ENCODE data around the gene URB2. TPM values are rescaled to one million over a fixed set of nuclear protein-coding genes. Genes with fewer than 3 reads are reported as not detected.

Gene URB2
- total RNA-seq, 4 donors from 2014 or later: 6.0 to 12.1 (median 9.2) TPM

- TF ChIP-seq POLR2A (IDR thresholded peaks at IDR 0.05): no peak
- no peak for TF ChIP-seq POLR2AphosphoS5 (IDR thresholded peaks at IDR 0.05)
- TF ChIP-seq EP300 (IDR thresholded peaks at IDR 0.05): no peak
- no peak for TF ChIP-seq CTCF (IDR thresholded peaks at IDR 0.05)
- Histone ChIP-seq H3K36me3 (peaks cover 7 to 42% of the 10 kb centered on the region in 2 donors), H3K4me3 (no peak overlapping the region), H3K4me1 (peaks cover 15 to 46% (median 16%) of the 10 kb centered on the region in 3 donors), H3K27me3 (no peaks in the 10 kb centered on the region), H3K27ac (peak overlapping the region in 3 of 4 donors; percentile 9 to 88 (median 86)), H3K9me3 (no peaks in the 10 kb centered on the region)
- 81 to 94% methylated on average over 5 of the region's 5 CpGs for WGBS, 2 donors (ENCODE audit: low coverage in 1 of 2)
- no peak for ATAC-seq
Measured at GRCh38 chr1:229600229-229600628, 25.8 kb upstream of the URB2 start.

- Histone ChIP-seq H3K27me3 (no peaks in the 10 kb centered on the region), H3K4me1 (peaks cover 0 to 19% (median 4%) of the 10 kb centered on the region in 3 donors), H3K9me3 (no peaks in the 10 kb centered on the region), H3K36me3 (peaks cover 7 to 74% of the 10 kb centered on the region in 2 donors), H3K4me3 (no peak overlapping the region), H3K27ac (no peak overlapping the region)
- no peak for ATAC-seq
- WGBS, 2 donors (ENCODE audit: low coverage in 1 of 2): 83 to 88% methylated on average over 7 of the region's 7 CpGs
- no peak for TF ChIP-seq EP300 (IDR thresholded peaks at IDR 0.05)
- TF ChIP-seq POLR2AphosphoS5 (IDR thresholded peaks at IDR 0.05): no peak
- no peak for TF ChIP-seq POLR2A (IDR thresholded peaks at IDR 0.05)
- no peak for TF ChIP-seq CTCF (IDR thresholded peaks at IDR 0.05)
Measured at GRCh38 chr1:229603371-229604005, 22.6 kb upstream of the URB2 start.

GRCh38 chr1:229607370-229607769 is 18.7 kb upstream of the URB2 start:
- Histone ChIP-seq H3K27me3 (no peaks in the 10 kb centered on the region), H3K9me3 (no peaks in the 10 kb centered on the region), H3K36me3 (peaks cover 4 to 99% of the 10 kb centered on the region in 2 donors), H3K4me3 (no peak overlapping the region), H3K4me1 (no peaks in the 10 kb centered on the region), H3K27ac (no peak overlapping the region)
- TF ChIP-seq POLR2A (IDR thresholded peaks at IDR 0.05): no peak
- no peak for TF ChIP-seq EP300 (IDR thresholded peaks at IDR 0.05)
- no peak for TF ChIP-seq CTCF (IDR thresholded peaks at IDR 0.05)
- TF ChIP-seq POLR2AphosphoS5 (IDR thresholded peaks at IDR 0.05): no peak
- WGBS, 2 donors (ENCODE audit: low coverage in 1 of 2): 75 to 86% methylated on average over 1 to 2 of the region's 2 CpGs
- no peak for ATAC-seq

GRCh38 chr1:229608590-229608989 is 17.5 kb upstream of the URB2 start:
- 86 to 94% methylated on average over 2 of the region's 2 CpGs for WGBS, 2 donors (ENCODE audit: low coverage in 1 of 2)
- H3K4me3 ChIP-seq: no peak overlapping the region
- no peaks in the 10 kb centered on the region for H3K4me1 ChIP-seq
- no peak for ATAC-seq
- H3K27ac ChIP-seq: no peak overlapping the region
- H3K36me3 ChIP-seq: peaks cover 3 to 99% of the 10 kb centered on the region in 2 donors
- H3K9me3 ChIP-seq: no peaks in the 10 kb centered on the region
- no peaks in the 10 kb centered on the region for H3K27me3 ChIP-seq
- TF ChIP-seq EP300 (IDR thresholded peaks at IDR 0.05) (no peak), CTCF (IDR thresholded peaks at IDR 0.05) (no peak), POLR2AphosphoS5 (IDR thresholded peaks at IDR 0.05) (no peak), POLR2A (IDR thresholded peaks at IDR 0.05) (no peak)

- 76 to 86% methylated on average over 1 to 3 of the region's 5 CpGs for WGBS, 2 donors (ENCODE audit: low coverage in 1 of 2)
- Histone ChIP-seq H3K4me3 (no peak overlapping the region), H3K27ac (no peak overlapping the region), H3K36me3 (peaks cover 3 to 55% of the 10 kb centered on the region in 2 donors), H3K4me1 (peaks cover 0 to 18% (median 0%) of the 10 kb centered on the region in 3 donors), H3K27me3 (no peaks in the 10 kb centered on the region), H3K9me3 (no peaks in the 10 kb centered on the region)
- ATAC-seq: no peak
- no peak for TF ChIP-seq EP300 (IDR thresholded peaks at IDR 0.05)
- no peak for TF ChIP-seq POLR2AphosphoS5 (IDR thresholded peaks at IDR 0.05)
- TF ChIP-seq POLR2A (IDR thresholded peaks at IDR 0.05): no peak
- TF ChIP-seq CTCF (IDR thresholded peaks at IDR 0.05): no peak
Measured at GRCh38 chr1:229613938-229614337, 12.1 kb upstream of the URB2 start.

Measured in gastroesophageal sphincter (tissue), 4 donors.